HG03460 (cell line): ENCODE results near the gene NRSN2.
"Not testable (repeated sequence)": the region's sequence is repeated elsewhere in the genome, so short reads cannot be mapped to it uniquely, and the experiment has no call there.

Experiments
- ATAC-seq: cut with Tn5 transposase; IDR thresholded peaks from one replicate; pipeline ENCODE4 v1.9.1; 2021; ENCODE audit not compliant: unreplicated experiment

Gene NRSN2

DNA sequence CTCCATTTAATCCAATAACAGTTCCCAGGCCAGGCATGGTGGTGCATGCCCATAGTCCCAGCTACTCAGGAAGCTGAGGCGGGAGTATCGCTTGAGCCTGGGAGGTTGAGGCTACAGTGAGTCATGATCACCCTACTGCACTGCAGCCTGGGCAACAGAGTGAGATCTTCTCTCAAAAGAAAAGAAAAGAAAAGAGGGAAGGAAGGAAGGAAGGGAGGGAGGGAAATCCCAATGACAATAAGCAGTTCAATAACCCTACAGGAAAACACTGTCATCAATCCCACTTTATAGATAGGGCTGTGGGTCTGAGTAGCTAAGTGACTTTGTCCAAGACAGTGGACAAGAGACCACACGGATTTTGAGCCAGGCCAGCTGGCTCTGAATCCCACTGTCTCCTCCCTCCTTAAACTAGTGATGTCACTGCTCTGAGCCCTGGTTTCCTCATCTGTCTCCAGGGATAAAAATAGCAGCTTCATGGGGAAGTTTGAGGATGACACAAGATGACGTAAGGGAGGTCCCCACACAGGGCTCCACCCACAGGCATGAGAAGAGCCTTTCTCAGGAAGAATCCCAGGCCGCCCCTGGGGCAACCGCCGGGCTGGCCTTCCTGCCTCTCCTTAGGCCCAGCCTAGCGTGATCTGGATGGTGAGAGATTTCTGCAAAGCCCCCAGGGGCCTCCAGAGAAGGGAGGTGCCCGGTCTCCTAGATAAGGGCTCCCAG is 26.4 kb downstream of the NRSN2 start:
- ATAC-seq, result no peak

DNA sequence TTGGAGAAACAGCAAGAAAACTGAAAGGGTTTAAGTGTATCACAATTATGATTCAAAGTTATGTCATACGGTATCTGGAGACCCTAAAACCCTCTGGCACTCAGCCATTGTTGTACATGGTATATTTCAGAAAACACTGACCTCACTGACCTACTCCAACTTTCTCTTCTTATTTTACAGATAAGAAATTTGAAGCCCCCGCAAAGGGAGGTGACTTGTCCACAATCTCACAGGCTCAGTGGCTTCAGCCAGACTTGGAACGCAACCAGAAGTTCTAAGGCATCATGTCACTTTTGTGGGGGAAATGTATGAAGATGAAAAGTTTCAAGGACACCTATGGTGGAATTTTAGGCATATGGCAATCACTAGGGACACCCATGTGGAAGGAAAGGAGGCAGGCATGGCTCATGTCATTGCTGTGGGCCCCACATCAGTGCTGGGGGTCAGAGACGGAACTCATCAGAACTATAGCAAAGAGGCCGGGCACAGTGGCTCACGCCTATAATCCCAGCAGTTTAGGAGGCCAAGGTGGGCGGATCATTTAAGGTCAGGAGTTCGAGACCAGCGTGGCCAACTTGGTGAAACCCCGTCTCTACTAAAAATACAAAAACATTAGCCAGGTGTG is 28.5 kb downstream of the NRSN2 start:
- no peak for ATAC-seq

DNA sequence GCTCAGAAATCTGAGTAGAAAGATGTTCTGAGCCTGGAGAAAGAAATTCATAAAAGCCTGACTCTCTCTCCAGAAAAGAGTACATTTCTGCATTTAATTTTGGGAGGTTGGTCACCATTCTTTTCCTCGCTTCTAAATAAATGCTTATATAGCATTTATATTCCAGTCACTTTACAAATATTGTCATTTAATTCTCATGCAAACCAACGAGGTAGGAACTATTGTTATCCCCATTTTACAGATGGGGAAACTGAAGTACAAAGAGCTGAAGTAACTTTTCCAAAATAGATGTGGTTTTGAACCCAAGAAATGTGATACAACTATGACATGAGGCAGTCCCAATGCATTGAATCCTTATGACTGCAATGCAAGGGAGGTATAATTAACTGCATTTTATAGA is 29.2 kb downstream of the NRSN2 start:
- no peak for ATAC-seq

DNA sequence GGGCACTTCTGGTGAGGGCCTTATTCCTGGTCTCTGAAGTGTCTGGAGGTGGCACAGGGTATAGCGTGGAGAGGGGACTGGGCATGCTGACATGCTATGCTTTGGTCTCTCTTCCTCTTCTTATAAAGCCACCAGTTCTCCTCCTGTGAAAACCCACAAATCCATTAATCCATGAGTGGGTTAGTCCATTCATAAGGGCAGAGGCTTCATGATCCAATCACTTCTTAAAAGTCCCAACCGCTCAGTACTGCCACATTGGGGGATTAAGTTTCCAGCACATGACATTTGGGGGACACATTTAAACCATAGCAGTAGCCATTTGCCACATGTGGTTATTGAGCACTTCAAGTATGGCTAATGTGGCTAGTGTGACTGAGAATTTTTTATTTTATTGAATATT is 29.8 kb downstream of the NRSN2 start:
- no peak for ATAC-seq

DNA sequence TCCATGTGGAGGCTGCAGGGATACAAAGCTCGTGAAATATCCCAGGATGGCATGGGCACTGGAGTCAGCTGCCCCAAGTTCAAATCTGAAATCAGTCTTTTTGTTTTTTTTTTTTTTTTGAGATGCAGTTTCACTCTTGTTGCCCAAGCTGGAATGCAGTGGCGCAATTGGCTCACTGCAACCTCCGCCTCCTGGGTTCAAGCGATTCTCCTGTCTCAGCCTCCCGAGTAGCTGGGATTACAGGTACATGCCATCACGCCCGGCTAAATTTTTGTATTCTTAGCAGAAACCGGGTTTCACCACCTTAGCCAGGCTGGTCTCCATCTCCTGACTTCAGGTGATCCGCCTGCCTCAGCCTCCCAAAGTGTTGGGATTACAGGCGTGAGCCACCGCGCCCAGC is 30.7 kb downstream of the NRSN2 start:
- not testable (repeated sequence) for ATAC-seq

DNA sequence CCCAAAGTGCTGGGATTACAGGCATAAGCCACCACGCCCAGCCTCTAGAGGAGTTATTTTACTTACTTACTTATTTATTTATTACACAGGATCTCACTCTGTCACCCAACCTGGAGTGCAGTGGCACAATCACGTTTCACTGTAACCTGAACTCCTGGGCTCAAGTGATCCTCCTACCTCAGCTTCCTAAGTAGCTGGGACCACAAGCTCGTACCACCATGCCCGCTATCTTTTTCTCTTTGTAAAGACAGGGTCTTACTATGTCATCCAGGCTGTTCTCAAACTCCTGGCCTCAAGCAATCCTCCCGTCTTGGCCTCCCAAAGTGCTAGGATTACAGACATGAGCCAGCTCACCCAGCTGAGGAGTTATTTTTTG is 32.0 kb downstream of the NRSN2 start:
- no peak for ATAC-seq

DNA sequence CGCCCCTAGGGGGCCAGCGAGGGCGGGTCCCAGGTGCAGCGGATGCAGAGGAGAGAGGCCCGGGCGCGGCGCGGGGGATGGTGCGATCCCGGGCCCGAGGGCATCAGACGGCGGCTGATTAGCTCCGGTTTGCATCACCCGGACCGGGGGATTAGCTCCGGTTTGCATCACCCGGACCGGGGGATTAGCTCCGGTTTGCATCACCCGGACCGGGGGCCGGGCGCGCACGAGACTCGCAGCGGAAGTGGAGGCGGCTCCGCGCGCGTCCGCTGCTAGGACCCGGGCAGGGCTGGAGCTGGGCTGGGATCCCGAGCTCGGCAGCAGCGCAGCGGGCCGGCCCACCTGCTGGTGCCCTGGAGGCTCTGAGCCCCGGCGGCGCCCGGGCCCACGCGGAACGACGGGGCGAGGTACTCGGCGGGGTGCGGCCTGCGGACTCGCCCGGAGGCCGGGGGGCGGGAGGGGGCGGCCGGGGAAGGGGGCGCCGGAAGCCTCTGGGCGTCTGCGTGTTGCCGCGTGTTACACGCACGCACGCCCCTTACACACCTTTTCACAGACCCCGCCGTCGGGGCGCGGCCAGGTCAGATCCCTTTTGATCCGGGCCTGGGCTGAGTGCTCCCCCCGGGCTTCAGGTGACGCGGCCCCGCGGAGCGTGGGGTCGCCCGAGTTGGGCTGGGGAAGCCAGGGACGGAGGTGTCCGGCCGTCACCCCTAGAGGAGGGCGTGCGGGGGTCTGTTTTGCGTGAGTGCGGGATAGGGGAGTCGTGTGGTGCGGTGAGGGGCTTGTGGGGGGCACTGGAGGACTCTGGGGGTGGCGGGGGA is 34.1 kb downstream of the NRSN2 start:
- peak; percentile 44 for ATAC-seq

DNA sequence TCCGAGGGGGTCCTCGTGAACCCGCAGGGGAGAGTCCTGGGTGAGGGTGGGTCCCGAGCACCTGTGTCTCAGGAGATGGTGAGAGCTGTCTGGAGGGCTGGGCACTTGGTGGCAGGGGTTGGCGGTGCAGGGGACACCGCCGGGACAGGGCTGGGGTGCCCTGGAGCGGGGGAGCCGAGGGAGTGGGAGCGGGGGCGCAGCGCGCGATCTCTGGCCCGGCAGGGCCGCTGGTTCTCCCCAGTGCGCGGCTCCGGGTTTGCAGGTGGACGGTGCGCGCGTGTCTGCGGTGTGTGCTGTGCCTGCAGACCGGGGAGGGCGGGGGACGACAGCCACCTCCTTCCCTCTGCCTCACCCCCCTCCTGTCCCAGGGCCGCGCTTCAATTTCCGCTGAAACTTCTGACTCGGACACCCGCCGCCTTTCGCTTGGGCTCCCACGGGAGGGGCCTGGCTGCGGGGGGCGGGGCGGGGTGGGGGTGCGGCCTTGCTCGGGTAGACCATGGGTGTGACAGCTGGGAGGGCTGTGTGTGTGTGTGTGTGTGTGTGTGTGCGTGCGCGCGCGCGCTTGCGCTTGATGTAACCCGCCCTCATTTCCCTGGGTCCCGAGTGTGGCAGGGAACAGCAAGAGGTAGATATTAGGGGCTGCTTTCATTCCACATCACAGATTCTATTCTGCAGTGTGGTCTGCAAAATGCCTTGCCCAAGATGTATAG is 34.8 kb downstream of the NRSN2 start:
- ATAC-seq, result peak; percentile 66

DNA sequence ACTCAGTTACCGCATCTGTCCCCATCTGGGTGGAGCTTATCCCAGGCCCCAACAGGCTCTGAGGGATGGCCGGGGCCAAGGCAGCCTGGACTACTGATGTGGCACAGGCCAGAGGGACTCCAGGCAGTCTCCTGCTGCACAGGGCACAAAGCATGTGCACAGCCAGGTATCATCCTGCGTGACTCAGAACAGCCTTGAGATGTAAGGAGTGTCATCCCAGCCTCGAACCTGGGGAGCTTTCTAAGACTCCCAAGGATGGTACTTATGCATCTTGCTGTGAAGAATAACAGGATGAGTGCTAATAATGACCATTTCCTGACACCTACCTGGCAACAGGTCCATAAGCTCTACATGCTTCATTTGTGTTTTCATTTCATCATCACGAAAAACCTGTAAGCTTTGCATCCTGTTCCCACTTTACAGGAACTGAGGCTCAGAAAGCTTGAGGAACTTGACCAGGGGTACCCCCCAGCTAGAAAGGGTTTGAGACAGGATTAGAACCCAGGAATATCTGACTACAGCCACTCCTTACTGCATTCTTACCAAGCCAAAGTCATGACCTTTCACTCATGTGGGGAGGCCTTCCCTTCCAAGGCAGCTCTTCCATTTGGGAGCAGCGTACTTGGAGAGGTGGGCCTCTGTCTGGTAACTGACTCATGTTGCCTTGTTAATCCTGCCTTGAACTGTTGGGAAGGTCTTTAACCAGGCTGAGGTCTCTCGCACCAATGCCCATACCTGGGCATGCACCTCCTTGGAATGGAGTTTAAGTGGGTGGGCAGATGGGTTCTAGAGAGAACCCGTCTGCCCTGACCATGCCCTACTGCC is 35.6 kb downstream of the NRSN2 start:
- ATAC-seq, result peak; percentile 1

DNA sequence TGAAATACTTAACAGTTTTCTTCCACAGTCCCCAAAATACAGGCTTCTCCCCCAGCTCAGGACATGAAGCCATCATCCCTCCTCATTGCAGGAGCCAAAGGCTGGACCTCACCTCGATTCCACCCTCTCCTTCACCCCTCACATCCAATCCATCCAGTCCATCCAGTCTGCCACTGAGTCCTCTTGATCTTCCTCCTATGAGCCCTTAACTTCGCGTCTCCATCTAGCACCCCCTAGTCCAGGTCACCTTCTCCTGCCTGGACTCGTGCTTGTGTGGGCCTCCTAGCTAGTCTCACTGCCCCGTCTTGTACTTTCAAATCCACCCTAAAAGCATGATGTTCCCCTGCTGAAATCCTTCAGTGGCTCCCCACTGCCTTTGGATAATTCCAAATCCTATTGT is 37.0 kb downstream of the NRSN2 start:
- no peak for ATAC-seq

DNA sequence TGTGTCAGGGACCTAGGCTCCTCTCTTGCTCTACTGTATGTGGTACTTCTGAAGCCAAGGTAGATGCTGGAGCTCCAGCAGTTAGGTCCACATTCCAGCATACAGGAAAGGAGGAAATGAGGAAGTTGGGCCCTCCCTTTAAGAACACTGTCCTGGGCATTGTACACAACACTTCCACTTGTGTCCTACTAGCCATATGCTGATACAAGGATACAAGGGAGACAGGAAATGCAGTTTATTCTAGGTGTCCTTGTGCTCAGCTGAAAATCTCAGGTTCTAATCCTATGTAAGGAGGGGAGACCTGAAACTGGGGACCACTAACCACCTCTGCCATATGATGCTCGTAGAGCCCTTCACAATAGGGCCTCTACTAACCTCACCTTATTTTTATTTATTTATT is 37.8 kb downstream of the NRSN2 start:
- no peak for ATAC-seq

DNA sequence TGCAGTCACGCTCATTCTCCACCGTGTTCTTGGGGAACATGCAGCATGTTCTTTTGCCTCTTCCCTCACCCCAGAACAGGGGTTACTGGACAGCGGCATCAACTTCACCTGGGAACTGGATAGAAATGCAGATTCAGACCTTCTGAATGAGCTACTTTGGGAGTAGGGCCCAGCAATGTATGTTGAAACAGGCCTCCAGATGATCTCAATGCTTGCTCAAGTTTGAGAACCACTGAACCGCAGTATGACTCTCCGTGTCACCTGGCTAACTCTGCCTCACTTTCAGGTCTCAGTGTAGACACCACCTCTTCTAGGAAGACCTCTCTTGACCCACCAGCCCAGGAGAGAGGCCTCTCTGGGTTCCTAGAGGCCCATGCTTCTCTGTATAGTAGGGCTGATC is 38.5 kb downstream of the NRSN2 start:
- ATAC-seq, result no peak

DNA sequence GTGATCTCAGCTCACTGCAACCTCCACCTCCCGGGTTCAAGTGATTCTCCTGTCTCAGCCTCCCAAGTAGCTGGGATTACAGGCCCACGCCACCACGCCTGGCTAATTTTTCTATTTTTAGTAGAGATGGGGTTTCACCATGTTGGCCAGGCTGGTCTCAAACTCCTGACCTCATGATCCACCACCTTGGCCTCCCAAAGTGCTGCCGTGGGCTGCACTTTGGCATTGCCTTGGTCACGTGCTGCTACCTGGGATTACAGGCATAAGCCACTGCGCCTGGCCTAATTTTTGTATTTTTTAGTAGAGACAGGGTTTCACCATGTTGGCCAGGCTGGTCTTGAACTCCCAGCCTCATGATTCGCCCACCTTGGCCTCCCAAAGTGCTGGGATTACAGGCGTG is 39.7 kb downstream of the NRSN2 start:
- ATAC-seq, result not testable (repeated sequence)

DNA sequence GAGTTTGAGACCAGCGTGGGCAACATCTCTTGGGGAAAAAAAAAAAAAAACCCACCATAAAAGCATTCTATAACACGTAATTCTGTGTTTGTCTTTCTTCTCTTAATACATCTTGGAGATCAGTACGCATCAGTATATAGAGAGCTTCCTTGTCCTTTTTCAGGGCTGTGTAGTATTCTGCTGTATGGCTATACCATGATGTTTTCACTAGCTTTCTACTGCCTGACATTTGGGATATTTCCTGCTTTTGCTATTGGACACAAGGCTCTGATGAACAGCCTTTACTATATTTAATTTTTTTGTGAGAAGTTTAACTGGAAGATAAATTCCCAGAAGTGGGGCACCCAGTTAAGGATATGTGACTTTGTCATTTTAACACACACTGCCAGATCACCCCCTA is 40.6 kb downstream of the NRSN2 start:
- ATAC-seq, result no peak

DNA sequence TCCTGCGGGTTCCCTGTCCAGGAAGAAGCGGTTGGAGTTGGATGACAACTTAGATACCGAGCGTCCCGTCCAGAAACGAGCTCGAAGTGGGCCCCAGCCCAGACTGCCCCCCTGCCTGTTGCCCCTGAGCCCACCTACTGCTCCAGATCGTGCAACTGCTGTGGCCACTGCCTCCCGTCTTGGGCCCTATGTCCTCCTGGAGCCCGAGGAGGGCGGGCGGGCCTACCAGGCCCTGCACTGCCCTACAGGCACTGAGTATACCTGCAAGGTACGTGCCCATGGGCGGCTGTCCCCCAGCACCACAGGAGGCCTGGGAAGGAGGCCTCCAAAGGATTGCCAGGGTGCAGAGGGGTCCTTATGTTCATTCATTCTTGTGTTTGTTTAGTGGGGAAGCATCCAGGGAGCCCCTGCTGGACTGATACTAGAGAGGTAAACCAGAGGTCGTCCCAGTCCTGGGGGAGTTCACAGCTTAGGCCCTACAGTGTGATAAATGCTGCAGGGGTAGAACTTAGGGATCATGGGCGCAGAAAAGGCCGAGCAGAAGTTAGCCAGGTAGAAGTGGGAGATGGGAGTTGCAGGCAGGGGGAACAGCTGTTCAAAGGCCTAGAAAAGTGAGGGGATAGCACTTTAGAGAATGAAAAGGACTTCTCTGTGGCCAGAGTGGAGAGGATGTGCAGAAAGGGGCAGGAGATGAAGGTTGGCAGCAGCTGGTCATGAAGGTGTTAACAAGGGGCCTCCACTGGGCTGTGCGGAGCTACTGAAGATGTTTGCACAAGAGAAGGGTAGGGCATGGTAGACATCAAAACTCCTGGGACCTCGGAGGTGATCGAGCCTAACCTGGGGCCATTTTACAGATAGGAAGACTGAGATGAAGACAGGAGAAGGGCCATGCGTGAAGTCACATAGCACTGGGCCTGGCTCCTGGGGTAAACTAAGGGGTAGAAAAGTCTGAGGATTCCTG is 41.4 kb downstream of the NRSN2 start:
- ATAC-seq, result no peak

DNA sequence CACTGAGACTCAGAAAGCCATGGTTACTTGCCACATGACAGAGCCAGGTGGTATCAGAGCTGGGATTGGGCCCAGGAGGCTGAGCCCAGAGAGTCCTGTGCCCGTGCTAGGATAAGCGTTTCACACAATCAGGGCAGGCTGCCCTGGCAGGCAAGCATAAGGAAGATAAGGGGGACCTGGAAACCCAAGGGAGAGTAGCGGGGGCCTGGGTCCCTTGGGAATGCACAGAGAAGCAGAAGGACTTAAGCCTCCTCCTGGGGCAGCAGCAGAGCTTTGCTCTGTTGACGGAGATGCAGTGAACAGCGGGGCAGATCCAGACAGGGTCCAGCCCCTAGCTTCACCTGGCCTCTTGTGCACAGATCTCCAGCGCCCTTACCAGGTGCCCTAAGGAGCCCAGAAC is 42.3 kb downstream of the NRSN2 start:
- ATAC-seq, result no peak

DNA sequence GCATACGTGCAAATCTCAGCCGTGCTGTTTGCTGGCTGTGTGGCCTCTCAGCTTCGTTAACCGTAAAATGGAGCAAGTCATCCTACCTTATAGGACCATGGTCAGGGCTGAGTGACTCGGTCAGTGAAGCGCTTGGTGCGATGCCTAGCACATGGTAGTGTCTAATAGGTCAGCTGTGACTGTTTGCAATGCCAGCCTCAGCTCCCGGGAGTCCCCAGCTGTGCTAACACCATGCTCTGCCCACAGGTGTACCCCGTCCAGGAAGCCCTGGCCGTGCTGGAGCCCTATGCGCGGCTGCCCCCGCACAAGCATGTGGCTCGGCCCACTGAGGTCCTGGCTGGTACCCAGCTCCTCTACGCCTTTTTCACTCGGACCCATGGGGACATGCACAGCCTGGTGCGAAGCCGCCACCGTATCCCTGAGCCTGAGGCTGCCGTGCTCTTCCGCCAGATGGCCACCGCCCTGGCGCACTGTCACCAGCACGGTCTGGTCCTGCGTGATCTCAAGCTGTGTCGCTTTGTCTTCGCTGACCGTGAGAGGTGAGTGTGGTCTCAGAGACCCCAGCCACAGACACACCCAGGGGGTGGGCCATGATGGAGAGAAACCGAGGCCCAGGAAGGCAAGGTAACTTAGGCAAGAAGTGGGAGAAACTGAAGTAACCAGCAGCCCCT is 44.3 kb downstream of the NRSN2 start:
- ATAC-seq, result no peak

DNA sequence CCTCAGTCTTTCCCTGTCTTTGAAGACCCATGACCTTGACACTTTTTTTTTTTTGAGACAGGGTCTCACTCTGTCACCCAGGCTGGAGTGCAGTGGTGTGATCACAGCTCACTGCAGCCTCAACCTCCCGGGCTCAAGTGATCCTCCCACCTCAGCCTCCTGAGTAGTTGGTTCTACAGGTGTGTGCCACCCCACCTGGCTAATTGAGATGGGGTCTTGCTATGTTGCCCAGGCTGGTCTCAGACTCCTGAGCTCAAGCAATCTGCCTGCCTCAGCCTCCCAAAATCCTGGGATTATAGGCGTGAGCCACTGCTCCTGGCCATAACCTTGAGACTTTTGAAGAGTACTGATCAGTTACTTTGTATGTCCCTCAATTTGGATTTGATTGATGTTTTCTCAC is 46.4 kb downstream of the NRSN2 start:
- ATAC-seq, result not testable (repeated sequence)

DNA sequence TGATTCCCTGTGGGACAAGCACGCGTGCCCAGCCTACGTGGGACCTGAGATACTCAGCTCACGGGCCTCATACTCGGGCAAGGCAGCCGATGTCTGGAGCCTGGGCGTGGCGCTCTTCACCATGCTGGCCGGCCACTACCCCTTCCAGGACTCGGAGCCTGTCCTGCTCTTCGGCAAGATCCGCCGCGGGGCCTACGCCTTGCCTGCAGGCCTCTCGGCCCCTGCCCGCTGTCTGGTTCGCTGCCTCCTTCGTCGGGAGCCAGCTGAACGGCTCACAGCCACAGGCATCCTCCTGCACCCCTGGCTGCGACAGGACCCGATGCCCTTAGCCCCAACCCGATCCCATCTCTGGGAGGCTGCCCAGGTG is 49.3 kb downstream of the NRSN2 start:
- ATAC-seq, result no peak
